B cell (primary cell): ENCODE measurements around the gene DCST2.

Experiments
- EZH2 ChIP-seq: IDR thresholded peaks from 2 replicates; pipeline ENCODE4 v1.6.1; 2012; ENCODE audit warnings: borderline replicate concordance, low read depth, mild to moderate bottlenecking, moderate library complexity, low read length; ENCODE audit not compliant: insufficient read depth, poor library complexity, severe bottlenecking
- TF ChIP-seq, protein P1 (sequence below): fragments of 200-600 bp; IDR thresholded peaks from one replicate; pipeline ENCODE4 v1.8.0; 2022; ENCODE audit warnings: antibody characterized with exemption, mild to moderate bottlenecking

DNA sequence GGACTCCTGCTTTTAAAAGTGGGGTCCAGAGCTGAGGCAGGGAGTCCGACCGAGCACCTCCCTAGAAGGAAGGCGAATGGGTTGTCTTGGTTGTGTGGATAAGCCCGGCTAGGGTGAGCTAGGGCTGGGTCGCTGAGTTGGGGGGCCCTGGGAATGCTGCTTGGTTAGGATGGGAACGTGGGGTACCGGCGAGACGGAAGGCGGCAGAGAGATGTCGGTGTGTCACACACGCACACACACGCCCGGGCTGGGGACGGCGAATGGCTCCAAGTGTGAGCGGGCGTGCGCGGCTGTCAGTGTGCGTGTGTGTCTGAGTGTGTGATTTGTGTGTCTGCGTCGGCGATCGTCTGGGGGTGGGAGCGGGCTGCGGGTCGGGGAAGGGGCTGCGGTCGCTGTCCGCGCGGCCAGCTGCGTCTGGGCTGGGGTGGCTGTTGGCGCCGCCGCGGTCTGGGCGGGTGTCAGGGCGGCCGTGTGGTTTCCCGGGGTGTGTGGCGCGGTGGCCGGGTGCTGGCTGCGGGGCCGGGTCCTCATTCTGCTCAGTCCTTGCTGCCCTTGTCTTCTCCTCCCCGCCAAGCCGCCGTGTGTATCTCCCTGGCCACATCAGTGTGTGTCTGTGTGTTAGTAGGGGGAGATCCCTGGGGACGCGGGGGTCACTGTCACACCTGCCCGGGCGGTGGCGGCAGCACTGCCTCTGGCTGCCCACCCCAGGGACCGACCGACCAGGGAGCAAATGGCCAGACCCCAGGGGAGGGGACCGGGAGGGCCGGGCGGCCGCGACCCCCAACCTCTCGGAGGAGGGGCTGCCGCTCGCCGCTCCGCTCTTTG is 46.1 kb upstream of the DCST2 start:
- TF ChIP-seq, protein P1, sequence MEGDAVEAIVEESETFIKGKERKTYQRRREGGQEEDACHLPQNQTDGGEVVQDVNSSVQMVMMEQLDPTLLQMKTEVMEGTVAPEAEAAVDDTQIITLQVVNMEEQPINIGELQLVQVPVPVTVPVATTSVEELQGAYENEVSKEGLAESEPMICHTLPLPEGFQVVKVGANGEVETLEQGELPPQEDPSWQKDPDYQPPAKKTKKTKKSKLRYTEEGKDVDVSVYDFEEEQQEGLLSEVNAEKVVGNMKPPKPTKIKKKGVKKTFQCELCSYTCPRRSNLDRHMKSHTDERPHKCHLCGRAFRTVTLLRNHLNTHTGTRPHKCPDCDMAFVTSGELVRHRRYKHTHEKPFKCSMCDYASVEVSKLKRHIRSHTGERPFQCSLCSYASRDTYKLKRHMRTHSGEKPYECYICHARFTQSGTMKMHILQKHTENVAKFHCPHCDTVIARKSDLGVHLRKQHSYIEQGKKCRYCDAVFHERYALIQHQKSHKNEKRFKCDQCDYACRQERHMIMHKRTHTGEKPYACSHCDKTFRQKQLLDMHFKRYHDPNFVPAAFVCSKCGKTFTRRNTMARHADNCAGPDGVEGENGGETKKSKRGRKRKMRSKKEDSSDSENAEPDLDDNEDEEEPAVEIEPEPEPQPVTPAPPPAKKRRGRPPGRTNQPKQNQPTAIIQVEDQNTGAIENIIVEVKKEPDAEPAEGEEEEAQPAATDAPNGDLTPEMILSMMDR, result no peak
- TF ChIP-seq EZH2, result peak; percentile 74
